ENCODE measurements around the gene IQCE.

The IQCE gene

DNA sequence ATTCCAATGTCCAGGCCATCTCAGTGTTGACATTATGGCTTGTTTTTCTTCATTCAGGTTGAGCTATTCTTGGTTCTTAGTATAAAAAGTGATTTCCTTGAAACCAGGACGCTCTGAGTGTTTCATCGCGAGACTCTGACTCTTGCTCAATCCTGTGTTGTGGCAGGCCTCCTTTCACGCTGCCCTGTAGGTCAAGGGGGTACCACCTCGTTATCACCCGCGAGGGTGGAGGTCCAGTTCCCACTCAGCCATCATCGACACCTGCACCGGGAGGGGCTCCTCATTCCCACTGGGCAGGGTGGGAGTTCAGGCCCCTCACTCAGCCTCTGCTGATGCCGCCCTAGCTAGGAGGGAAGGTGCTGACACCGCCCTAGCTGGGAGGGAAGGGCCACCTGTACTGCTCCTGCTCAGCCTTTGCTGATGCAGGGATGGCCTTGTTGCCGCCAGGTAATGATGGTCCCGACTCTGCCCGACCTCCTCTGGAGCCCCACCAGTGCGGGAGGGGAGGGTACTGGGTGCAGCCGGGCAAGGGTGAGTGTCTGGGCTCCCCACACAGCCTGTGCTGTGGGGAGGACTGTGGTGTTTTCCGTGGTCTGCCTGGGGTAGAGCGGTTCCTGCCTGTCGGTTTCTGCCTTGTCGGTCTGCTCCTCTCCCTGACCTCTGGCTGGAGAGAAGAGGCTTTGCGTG is 16.4 kb downstream of the IQCE start:
- ChIA-PET CTCF (interaction anchor here (0.7 to 1.4 kb wide), 4 partner anchors 11 to 1300 kb away, joined by 3 to 4 read pairs (median 4); no protein-coding TSS in a partner anchor), POLR2A (no interaction called here)
- TF ChIP-seq, protein P1, sequence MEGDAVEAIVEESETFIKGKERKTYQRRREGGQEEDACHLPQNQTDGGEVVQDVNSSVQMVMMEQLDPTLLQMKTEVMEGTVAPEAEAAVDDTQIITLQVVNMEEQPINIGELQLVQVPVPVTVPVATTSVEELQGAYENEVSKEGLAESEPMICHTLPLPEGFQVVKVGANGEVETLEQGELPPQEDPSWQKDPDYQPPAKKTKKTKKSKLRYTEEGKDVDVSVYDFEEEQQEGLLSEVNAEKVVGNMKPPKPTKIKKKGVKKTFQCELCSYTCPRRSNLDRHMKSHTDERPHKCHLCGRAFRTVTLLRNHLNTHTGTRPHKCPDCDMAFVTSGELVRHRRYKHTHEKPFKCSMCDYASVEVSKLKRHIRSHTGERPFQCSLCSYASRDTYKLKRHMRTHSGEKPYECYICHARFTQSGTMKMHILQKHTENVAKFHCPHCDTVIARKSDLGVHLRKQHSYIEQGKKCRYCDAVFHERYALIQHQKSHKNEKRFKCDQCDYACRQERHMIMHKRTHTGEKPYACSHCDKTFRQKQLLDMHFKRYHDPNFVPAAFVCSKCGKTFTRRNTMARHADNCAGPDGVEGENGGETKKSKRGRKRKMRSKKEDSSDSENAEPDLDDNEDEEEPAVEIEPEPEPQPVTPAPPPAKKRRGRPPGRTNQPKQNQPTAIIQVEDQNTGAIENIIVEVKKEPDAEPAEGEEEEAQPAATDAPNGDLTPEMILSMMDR (IDR thresholded peaks at IDR 0.05; ENCODE audit: control extremely low read depth, extremely low read depth, low read depth, missing control alignments): no peak
- no peak for DNase-seq (ENCODE audit: extremely low spot score)

GRCh38 chr7:2575733-2576340 is 17.1 kb downstream of the IQCE start:
- TF ChIP-seq, protein P1 (IDR thresholded peaks at IDR 0.05; ENCODE audit: control extremely low read depth, extremely low read depth, low read depth, missing control alignments): no peak
- DNase-seq (ENCODE audit: extremely low spot score): no peak
- CTCF ChIA-PET: interaction anchor here (1.3 to 1.4 kb wide), 2 partner anchors 8 to 135 kb away, joined by 4 read pairs; no protein-coding TSS in a partner anchor
- POLR2A ChIA-PET: no interaction called here

DNA sequence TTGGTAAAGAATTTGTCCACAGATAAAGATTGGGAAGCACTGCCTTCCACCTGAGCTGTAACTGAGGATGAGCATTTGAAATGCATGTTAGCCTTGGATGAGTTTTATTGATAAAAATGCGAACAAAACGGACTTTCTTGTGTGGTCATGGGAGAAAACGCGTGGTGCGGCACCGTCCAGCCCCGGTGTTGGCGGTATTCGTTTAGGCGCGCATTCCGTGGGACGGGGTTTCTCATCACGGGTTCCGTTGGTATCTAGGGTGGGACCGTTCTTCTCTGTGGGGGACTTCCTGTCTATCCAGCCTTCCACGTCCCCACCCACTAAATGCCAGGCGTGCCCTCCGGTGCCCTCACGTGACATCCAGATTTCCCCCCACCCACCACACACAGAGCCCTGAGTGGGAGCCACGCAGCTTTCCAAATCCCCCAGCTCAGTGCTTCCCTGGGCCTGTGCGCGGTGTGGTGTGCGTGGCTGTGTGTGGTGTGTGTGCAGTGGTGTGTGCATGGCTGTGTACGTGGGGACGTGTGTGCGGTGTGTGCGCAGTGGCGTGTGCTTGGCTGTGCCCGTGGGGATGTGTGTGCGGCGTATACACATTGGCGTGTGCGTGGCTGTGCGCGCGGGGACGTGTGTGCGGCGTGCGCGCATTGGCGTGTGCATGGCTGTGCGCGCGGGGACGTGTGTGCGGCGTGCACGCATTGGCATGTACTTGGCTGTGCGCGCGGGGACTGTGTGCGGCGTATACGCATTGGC is 18.1 kb downstream of the IQCE start:
- CTCF ChIA-PET: interaction anchor here (1.4 kb wide), 1 partner anchor 10 kb away, joined by 4 read pairs; no protein-coding TSS in a partner anchor
- DNase-seq (ENCODE audit: extremely low spot score): no peak
- TF ChIP-seq, protein P1 (IDR thresholded peaks at IDR 0.05; ENCODE audit: control extremely low read depth, extremely low read depth, low read depth, missing control alignments): no peak
- POLR2A ChIA-PET: no interaction called here

- ChIA-PET CTCF (no interaction called here), POLR2A (no interaction called here)
- no peak for DNase-seq (ENCODE audit: extremely low spot score)
- TF ChIP-seq, protein P1 (IDR thresholded peaks at IDR 0.05; ENCODE audit: control extremely low read depth, extremely low read depth, low read depth, missing control alignments): no peak
These were observed 19.3 kb downstream of the IQCE start for GRCh38 chr7:2577914-2578680.

- ChIA-PET CTCF (no interaction called here), POLR2A (no interaction called here)
- DNase-seq (ENCODE audit: extremely low spot score): no peak
- TF ChIP-seq, protein P1 (IDR thresholded peaks at IDR 0.05; ENCODE audit: control extremely low read depth, extremely low read depth, low read depth, missing control alignments): no peak
These were observed 21.9 kb downstream of the IQCE start for GRCh38 chr7:2580636-2581035.
